Activated T-helper 1 cell treated with anti-CD3 and anti-CD28 coated beads, Interleukin-12 subunit alpha, Interleukin-12 subunit beta, Interleukin-2, Interleukin-4 antibody, amounts not matched to agents 30 ng/mL and 10 ng/mL and 1 ng/mL, durations not matched to agents 14 hours and 24 hours and 36 hours (primary cell): ENCODE measurements around the gene DGCR6L. TPM values are rescaled to one million over a fixed set of nuclear protein-coding genes. Genes with fewer than 3 reads are reported as not detected.
"Not testable (repeated sequence)": the region's sequence is repeated elsewhere in the genome, so short reads cannot be mapped to it uniquely, and the experiment has no call there.

Source experiments
- DNase-seq: peaks from one replicate; pipeline ENCODE4 v3.0.0; 2021; ENCODE audit warnings: low spot score
- H3K27ac Mint-ChIP-seq: one replicate; pipeline ENCODE4 v1.8.0; 2021; ENCODE audit warnings: mild to moderate bottlenecking, mixed read lengths
- H3K27me3 Mint-ChIP-seq: one replicate; pipeline ENCODE4 v1.8.0; 2022; ENCODE audit warnings: mild to moderate bottlenecking, moderate library complexity, mixed read lengths; ENCODE audit not compliant: insufficient read depth
- H3K36me3 Mint-ChIP-seq: one replicate; pipeline ENCODE4 v1.8.0; 2021; ENCODE audit warnings: low read depth, mixed read lengths
- H3K4me1 Mint-ChIP-seq: one replicate; pipeline ENCODE4 v1.8.0; 2021; ENCODE audit warnings: low read depth, mixed read lengths
- H3K4me3 Mint-ChIP-seq: one replicate; pipeline ENCODE4 v1.8.0; 2021; ENCODE audit warnings: mild to moderate bottlenecking, moderate library complexity, mixed read lengths
- H3K9me3 Mint-ChIP-seq: one replicate; pipeline ENCODE4 v1.8.0; 2021; ENCODE audit warnings: mixed read lengths
- intact Hi-C: fragments of 100-400 bp; cut with micrococcal nuclease; formaldehyde crosslinking; loops from one replicate; pipeline ENCODE4 v1.15.1; 2024
- total RNA-seq: library from RNA; stranded (reverse); gene quantifications from 2 replicates; pipeline ENCODE4 v1.2.3, GENCODE V29; 2022

Gene DGCR6L
- total RNA-seq, 1 donor from 2014 or later, result 40.6 TPM

GRCh38 chr22:20269673-20270072 lies 50.2 kb downstream of the DGCR6L start:
- not testable (repeated sequence) for H3K4me1 Mint-ChIP-seq, H3K4me3 Mint-ChIP-seq, H3K27me3 Mint-ChIP-seq, H3K9me3 Mint-ChIP-seq, H3K27ac Mint-ChIP-seq, DNase-seq, H3K36me3 Mint-ChIP-seq
- intact Hi-C loops, result loop anchor here (5.0 to 10.0 kb wide), 2 partner anchors 65 to 297 kb away; no protein-coding TSS in a partner anchor

- not testable (repeated sequence) for H3K9me3 Mint-ChIP-seq, H3K27ac Mint-ChIP-seq, H3K36me3 Mint-ChIP-seq, DNase-seq, H3K27me3 Mint-ChIP-seq, H3K4me1 Mint-ChIP-seq, H3K4me3 Mint-ChIP-seq
- intact Hi-C loops, result loop anchor here (5.0 to 10.0 kb wide), 2 partner anchors 64 to 297 kb away; no protein-coding TSS in a partner anchor
Measured at GRCh38 chr22:20269201-20269600, 50.7 kb downstream of the DGCR6L start.

GRCh38 chr22:20268279-20269012 lies 51.4 kb downstream of the DGCR6L start, which contains the start of gene RTN4R:
Gene RTN4R, minus strand, starts transcription at chr22:20268318. Its CDS starts 226 bp downstream, at chr22:20268092.
- Mint-ChIP-seq H3K4me3 (peak within 1 kb of the TSS; percentile 82), H3K27me3 (peaks cover 6% of the 10 kb centered on the region), H3K27ac (no peak within 1 kb of the TSS), H3K4me1 (no peaks in the 10 kb centered on the region), H3K36me3 (no peaks in the 10 kb centered on the region), H3K9me3 (no peaks in the 10 kb centered on the region)
- intact Hi-C loops, result loop anchor here (1.0 to 10.0 kb wide), 4 partner anchors 31 to 296 kb away; no protein-coding TSS in a partner anchor
- DNase-seq, result peak; percentile 45

- no peaks in the 10 kb centered on the region for H3K36me3 Mint-ChIP-seq
- DNase-seq, result no peak
- H3K27me3 Mint-ChIP-seq, result peaks cover 6% of the 10 kb centered on the region
- H3K4me1 Mint-ChIP-seq, result no peaks in the 10 kb centered on the region
- intact Hi-C loops, result loop anchor here (1.0 to 10.0 kb wide), 4 partner anchors 32 to 295 kb away; no protein-coding TSS in a partner anchor
- no peak overlapping the region for H3K4me3 Mint-ChIP-seq
- no peak overlapping the region for H3K27ac Mint-ChIP-seq
- no peaks in the 10 kb centered on the region for H3K9me3 Mint-ChIP-seq
Measured at GRCh38 chr22:20267441-20268278, 52.2 kb downstream of the DGCR6L start.

- H3K4me1 Mint-ChIP-seq, H3K27me3 Mint-ChIP-seq, H3K9me3 Mint-ChIP-seq, DNase-seq, H3K36me3 Mint-ChIP-seq, H3K27ac Mint-ChIP-seq: not testable (repeated sequence)
- intact Hi-C loops, result loop anchor here (5.0 to 10.0 kb wide), 2 partner anchors 62 to 295 kb away; no protein-coding TSS in a partner anchor
- H3K4me3 Mint-ChIP-seq, result peak overlapping the region; percentile 57
Measured at GRCh38 chr22:20266667-20267440, 53.0 kb downstream of the DGCR6L start.

GRCh38 chr22:20265772-20266666 lies 53.8 kb downstream of the DGCR6L start:
- peak overlapping the region; percentile 42 for H3K4me3 Mint-ChIP-seq
- not testable (repeated sequence) for H3K9me3 Mint-ChIP-seq, H3K27ac Mint-ChIP-seq, H3K4me1 Mint-ChIP-seq, DNase-seq, H3K27me3 Mint-ChIP-seq, H3K36me3 Mint-ChIP-seq
- intact Hi-C loops, result loop anchor here (5.0 to 10.0 kb wide), 2 partner anchors 61 to 294 kb away; no protein-coding TSS in a partner anchor

GRCh38 chr22:20264614-20265452 lies 55.0 kb downstream of the DGCR6L start:
- no peaks in the 10 kb centered on the region for H3K9me3 Mint-ChIP-seq
- DNase-seq, result no peak
- H3K27ac Mint-ChIP-seq, result no peak overlapping the region
- H3K27me3 Mint-ChIP-seq, result peaks cover 3% of the 10 kb centered on the region
- H3K36me3 Mint-ChIP-seq, result no peaks in the 10 kb centered on the region
- intact Hi-C loops, result loop anchor here (5.0 to 10.0 kb wide), 2 partner anchors 60 to 293 kb away; no protein-coding TSS in a partner anchor
- H3K4me1 Mint-ChIP-seq, result no peaks in the 10 kb centered on the region
- no peak overlapping the region for H3K4me3 Mint-ChIP-seq

Other genes with a start within 250 kb of the DGCR6L start
- gene DGCR8, start 239.8 kb downstream of the DGCR6L start, total RNA-seq, result 79.3 and 81.0 TPM in 2 replicates
- gene RANBP1, start 204.0 kb downstream of the DGCR6L start, total RNA-seq, result 509 and 524 TPM in 2 replicates
- 142 and 161 TPM in 2 replicates for gene TRMT2A, start 202.8 kb downstream of the DGCR6L start, total RNA-seq
- gene ZDHHC8, start 188.3 kb downstream of the DGCR6L start, total RNA-seq, result 83.9 and 92.3 TPM in 2 replicates
- gene CCDC188, start 169.0 kb downstream of the DGCR6L start, total RNA-seq, result 0.26 TPM in 1 of 2 replicates, not detected in the other
- 1.7 and 1.9 TPM in 2 replicates for gene RTN4R, start 51.7 kb downstream of the DGCR6L start, total RNA-seq
- gene ZNF74, start 74.1 kb upstream of the DGCR6L start, total RNA-seq, result 14.3 and 15.2 TPM in 2 replicates
- 0.24 and 0.41 TPM in 2 replicates for gene SCARF2, start 117.8 kb upstream of the DGCR6L start, total RNA-seq
- gene KLHL22, start 175.7 kb upstream of the DGCR6L start, total RNA-seq, result 18.8 and 21.9 TPM in 2 replicates
- gene MED15, start 187.6 kb upstream of the DGCR6L start, total RNA-seq, result 103 and 110 TPM in 2 replicates